ENCODE results near the gene UXT.

DNA sequence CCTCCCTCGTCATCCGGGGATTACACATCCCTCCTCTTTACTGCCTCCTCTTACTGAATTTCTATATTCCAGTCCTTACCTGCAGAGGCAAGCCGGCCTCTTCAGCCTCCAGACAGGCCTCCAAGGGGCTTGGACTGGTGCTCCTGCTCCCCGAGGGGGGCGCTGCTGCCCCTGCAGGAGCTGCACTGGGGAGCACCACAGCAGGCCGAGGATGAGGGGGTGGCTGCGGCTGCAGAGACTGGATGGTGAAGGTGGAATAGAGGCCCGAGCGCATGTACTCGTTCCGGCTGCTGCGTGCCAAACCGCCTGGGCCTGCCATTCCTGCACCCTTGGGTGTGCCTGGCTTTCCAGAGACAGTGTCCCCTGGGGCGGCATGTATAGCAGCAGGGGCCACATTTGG is 20.2 kb downstream of the UXT start:
- TF ChIP-seq, protein P1, sequence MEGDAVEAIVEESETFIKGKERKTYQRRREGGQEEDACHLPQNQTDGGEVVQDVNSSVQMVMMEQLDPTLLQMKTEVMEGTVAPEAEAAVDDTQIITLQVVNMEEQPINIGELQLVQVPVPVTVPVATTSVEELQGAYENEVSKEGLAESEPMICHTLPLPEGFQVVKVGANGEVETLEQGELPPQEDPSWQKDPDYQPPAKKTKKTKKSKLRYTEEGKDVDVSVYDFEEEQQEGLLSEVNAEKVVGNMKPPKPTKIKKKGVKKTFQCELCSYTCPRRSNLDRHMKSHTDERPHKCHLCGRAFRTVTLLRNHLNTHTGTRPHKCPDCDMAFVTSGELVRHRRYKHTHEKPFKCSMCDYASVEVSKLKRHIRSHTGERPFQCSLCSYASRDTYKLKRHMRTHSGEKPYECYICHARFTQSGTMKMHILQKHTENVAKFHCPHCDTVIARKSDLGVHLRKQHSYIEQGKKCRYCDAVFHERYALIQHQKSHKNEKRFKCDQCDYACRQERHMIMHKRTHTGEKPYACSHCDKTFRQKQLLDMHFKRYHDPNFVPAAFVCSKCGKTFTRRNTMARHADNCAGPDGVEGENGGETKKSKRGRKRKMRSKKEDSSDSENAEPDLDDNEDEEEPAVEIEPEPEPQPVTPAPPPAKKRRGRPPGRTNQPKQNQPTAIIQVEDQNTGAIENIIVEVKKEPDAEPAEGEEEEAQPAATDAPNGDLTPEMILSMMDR (IDR thresholded peaks at IDR 0.05): no peak
- no peak for TF ChIP-seq POLR2AphosphoS5 (IDR thresholded peaks at IDR 0.05)
- no peak for TF ChIP-seq POLR2A (IDR thresholded peaks at IDR 0.05)
